Mesenchymal stem cell (in vitro differentiated cells and primary cell): ENCODE data around the gene GRM7.

Experiments used
- DNase-seq: peaks from one replicate; pipeline ENCODE4 v3.0.0-alpha.2; 2013
- H2AFZ ChIP-seq: one replicate; pipeline ENCODE4 v1.6.1; 2013; ENCODE audit warnings: low read depth, mild to moderate bottlenecking, control low read depth, inconsistent platforms, low read length, moderate library complexity
- H2AK5ac ChIP-seq: 2 replicates; pipeline ENCODE4 v1.6.1; 2013; ENCODE audit warnings: low read length, moderate library complexity, mild to moderate bottlenecking, inconsistent platforms; ENCODE audit not compliant: severe bottlenecking
- H2BK120ac ChIP-seq: one replicate; pipeline ENCODE4 v1.6.1; 2013; ENCODE audit warnings: low read depth, mild to moderate bottlenecking, inconsistent platforms, low read length, moderate library complexity
- H2BK12ac ChIP-seq, 2 experiments: one replicate each; pipeline ENCODE4 v1.6.1; 2013; ENCODE audit warnings: inconsistent platforms in 2 of 2, low read length in 2 of 2, mild to moderate bottlenecking in 2 of 2, moderate library complexity in 2 of 2, control low read depth in 1 of 2
- H2BK15ac ChIP-seq: one replicate; pipeline ENCODE4 v1.6.1; 2013; ENCODE audit warnings: mild to moderate bottlenecking, low read depth, inconsistent platforms; ENCODE audit not compliant: poor library complexity, severe bottlenecking
- H2BK5ac ChIP-seq: 2 replicates; pipeline ENCODE4 v1.6.1; 2013; ENCODE audit warnings: low read depth, mild to moderate bottlenecking, low read length, control low read depth, inconsistent platforms; ENCODE audit not compliant: poor library complexity, severe bottlenecking
- H3K14ac ChIP-seq, 2 experiments: one replicate each; pipeline ENCODE4 v1.6.1; 2013; ENCODE audit warnings: inconsistent platforms in 2 of 2, low read length in 2 of 2, control low read depth in 1 of 2, mild to moderate bottlenecking in 1 of 2, moderate library complexity in 1 of 2
- H3K18ac ChIP-seq, 2 experiments: one replicate each; pipeline ENCODE4 v1.6.1; 2013; ENCODE audit warnings: inconsistent platforms in 2 of 2, low read length in 2 of 2, control low read depth in 1 of 2, low read depth in 1 of 2, mild to moderate bottlenecking in 1 of 2
- H3K23ac ChIP-seq, 2 experiments: one replicate each; pipeline ENCODE4 v1.6.1; 2013; ENCODE audit warnings: inconsistent platforms in 2 of 2, low read length in 2 of 2, mild to moderate bottlenecking in 2 of 2, moderate library complexity in 2 of 2, control low read depth in 1 of 2
- H3K27ac ChIP-seq: 2 replicates; pipeline ENCODE4 v1.5.1; 2013; ENCODE audit warnings: mild to moderate bottlenecking, moderate library complexity, low read length, control low read depth, inconsistent platforms; ENCODE audit not compliant: poor library complexity, severe bottlenecking
- H3K27me3 ChIP-seq, 2 experiments: 2 replicates each; pipeline versions ENCODE4 v1.6.1 to v1.7.0; 2013; ENCODE audit warnings: low read length in 2 of 2, mild to moderate bottlenecking in 2 of 2, moderate library complexity in 2 of 2, control low read depth in 1 of 2, inconsistent platforms in 1 of 2; ENCODE audit not compliant: control insufficient read depth in 1 of 2, insufficient read depth in 1 of 2
- H3K36me3 ChIP-seq, 2 experiments: 2 replicates each; pipeline versions ENCODE4 v1.6.1 to v1.7.0; 2013; ENCODE audit warnings: low read length in 2 of 2, control low read depth in 1 of 2, inconsistent platforms in 1 of 2, low read depth in 1 of 2, mild to moderate bottlenecking in 1 of 2; ENCODE audit not compliant: insufficient read depth in 2 of 2, control insufficient read depth in 1 of 2
- H3K4ac ChIP-seq, 2 experiments: one replicate each; pipeline ENCODE4 v1.6.1; 2013; ENCODE audit warnings: inconsistent platforms in 2 of 2, low read length in 2 of 2, mild to moderate bottlenecking in 2 of 2, moderate library complexity in 2 of 2, control low read depth in 1 of 2, low read depth in 1 of 2
- H3K4me1 ChIP-seq: 2 replicates; pipeline ENCODE4 v1.6.1; 2013; ENCODE audit warnings: low read depth, low read length, control low read depth; ENCODE audit not compliant: control insufficient read depth, insufficient read depth
- H3K4me2 ChIP-seq: 2 replicates; pipeline ENCODE4 v1.6.1; 2013; ENCODE audit warnings: low read length, mild to moderate bottlenecking, inconsistent platforms; ENCODE audit not compliant: poor library complexity, severe bottlenecking
- H3K4me3 ChIP-seq, 2 experiments: 2 replicates each; pipeline versions ENCODE4 v1.5.1 to v1.7.0; 2013; ENCODE audit warnings: low read length in 2 of 2, mild to moderate bottlenecking in 2 of 2, control low read depth in 1 of 2, low read depth in 1 of 2; ENCODE audit not compliant: insufficient read depth in 1 of 2
- H3K79me1 ChIP-seq: replicated peaks from 2 replicates; pipeline ENCODE4 v1.6.1; 2013; ENCODE audit warnings: mild to moderate bottlenecking, control low read depth, low read length, inconsistent platforms; ENCODE audit not compliant: poor library complexity, severe bottlenecking
- H3K9ac ChIP-seq: 2 replicates; pipeline ENCODE4 v1.7.0; 2013; ENCODE audit warnings: mild to moderate bottlenecking, low read length, moderate library complexity
- H3K9me3 ChIP-seq: 2 replicates; pipeline ENCODE4 v1.7.0; 2013; ENCODE audit warnings: mild to moderate bottlenecking, low read length; ENCODE audit not compliant: control insufficient read depth
- H4K8ac ChIP-seq: one replicate; pipeline ENCODE4 v1.6.1; 2013; ENCODE audit warnings: inconsistent platforms, mild to moderate bottlenecking, low read length, moderate library complexity
- H4K91ac ChIP-seq: one replicate; pipeline ENCODE4 v1.6.1; 2013; ENCODE audit warnings: mild to moderate bottlenecking, low read length, inconsistent platforms
- WGBS: methylation state at CpG from one replicate; pipeline ENCODE4 v1.1.7; 2013; ENCODE audit warnings: mixed read lengths; 5-methylcytosine and 5-hydroxymethylcytosine counted together

GRM7 gene

GRCh38 chr3:7332696-7333095 is 471.8 kb downstream of the GRM7 start:
- Histone ChIP-seq H2AFZ (no peak overlapping the region), H3K9me3 (peaks cover 28% of the 10 kb centered on the region), H3K4me2 (no peak overlapping the region), H2BK5ac (no peak overlapping the region), H3K4me3 (no peak overlapping the region), H3K4me1 (no peaks in the 10 kb centered on the region), H4K8ac (no peak overlapping the region), H4K91ac (no peak overlapping the region), H2AK5ac (no peak overlapping the region), H3K9ac (no peak overlapping the region), H3K79me1 (no peaks in the 10 kb centered on the region), H2BK12ac (no peak overlapping the region), H2BK120ac (no peak overlapping the region), H3K36me3 (no peaks in the 10 kb centered on the region), H3K14ac (no peak overlapping the region), H3K4ac (no peak overlapping the region), H2BK15ac (no peak overlapping the region), H3K27ac (no peak overlapping the region), H3K23ac (no peak overlapping the region), H3K27me3 (no peaks in the 10 kb centered on the region), H3K18ac (no peak overlapping the region)
- WGBS: 36% methylated on average over 2 of the region's 2 CpGs
- DNase-seq: no peak

DNA sequence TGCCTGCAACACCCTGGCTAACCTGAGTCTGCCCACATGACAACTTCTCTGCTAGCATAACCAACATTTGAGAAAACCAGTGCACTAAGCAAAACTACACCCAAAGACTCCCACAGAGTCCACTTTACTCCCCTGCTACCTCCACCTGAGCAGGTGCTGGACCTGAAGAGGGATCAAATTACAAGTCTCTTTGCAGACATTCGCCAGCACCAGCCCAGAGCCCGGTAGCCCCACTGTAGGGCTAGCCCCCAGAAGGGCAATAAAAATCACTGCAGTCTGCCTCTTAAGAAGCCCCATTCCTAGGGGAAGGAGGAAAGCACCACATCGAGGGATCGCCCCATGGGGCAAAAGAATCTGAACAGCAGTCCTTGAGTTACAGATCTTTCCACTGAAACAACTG is 472.2 kb downstream of the GRM7 start:
- no peak overlapping the region for H2BK5ac ChIP-seq
- H4K91ac ChIP-seq: no peak overlapping the region
- peaks cover 28% of the 10 kb centered on the region for H3K9me3 ChIP-seq
- no peak overlapping the region for H3K18ac ChIP-seq
- H3K9ac ChIP-seq: no peak overlapping the region
- no peak overlapping the region for H2BK120ac ChIP-seq
- no peak overlapping the region for H2AK5ac ChIP-seq
- no peak overlapping the region for H3K27ac ChIP-seq
- no peak overlapping the region for H3K4me3 ChIP-seq
- no peak for DNase-seq
- H3K4me2 ChIP-seq: no peak overlapping the region
- no peaks in the 10 kb centered on the region for H3K79me1 ChIP-seq
- no peak overlapping the region for H2AFZ ChIP-seq
- no peak overlapping the region for H3K4ac ChIP-seq
- H2BK15ac ChIP-seq: no peak overlapping the region
- H2BK12ac ChIP-seq: no peak overlapping the region
- H3K23ac ChIP-seq: no peak overlapping the region
- H3K36me3 ChIP-seq: no peaks in the 10 kb centered on the region
- H4K8ac ChIP-seq: no peak overlapping the region
- no peak overlapping the region for H3K14ac ChIP-seq
- WGBS: 80% methylated on average over 2 of the region's 4 CpGs
- H3K27me3 ChIP-seq: no peaks in the 10 kb centered on the region
- H3K4me1 ChIP-seq: no peaks in the 10 kb centered on the region

DNA sequence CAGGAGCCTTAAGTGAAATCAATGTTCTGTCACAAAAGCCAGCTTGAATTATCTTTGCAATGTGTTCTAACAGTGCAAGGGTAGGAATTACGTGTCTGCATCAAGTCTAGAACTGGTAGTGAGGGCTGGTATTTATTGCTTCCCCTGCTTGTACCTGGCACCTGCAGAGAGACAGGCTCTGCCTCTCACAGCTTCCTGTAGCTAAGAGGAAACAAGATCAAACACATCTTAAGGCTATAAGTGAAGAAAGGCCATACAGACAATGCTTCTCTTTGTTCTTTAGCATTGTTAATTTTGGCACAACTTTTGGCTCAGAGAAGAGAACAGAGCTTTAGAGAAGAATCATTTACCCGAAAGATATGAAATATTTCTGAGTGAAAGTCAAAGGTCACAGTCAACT is 479.9 kb downstream of the GRM7 start:
- Histone ChIP-seq H2BK120ac (no peak overlapping the region), H3K9ac (no peak overlapping the region), H4K8ac (no peak overlapping the region), H2BK12ac (no peak overlapping the region), H3K27me3 (no peaks in the 10 kb centered on the region), H4K91ac (no peak overlapping the region), H2AFZ (no peak overlapping the region), H3K23ac (no peak overlapping the region), H3K18ac (no peak overlapping the region), H2BK5ac (no peak overlapping the region), H3K4ac (no peak overlapping the region), H2BK15ac (no peak overlapping the region), H2AK5ac (no peak overlapping the region), H3K14ac (no peak overlapping the region), H3K27ac (no peak overlapping the region), H3K4me3 (no peak overlapping the region), H3K36me3 (no peaks in the 10 kb centered on the region), H3K9me3 (peaks cover 10% of the 10 kb centered on the region), H3K4me1 (no peaks in the 10 kb centered on the region), H3K79me1 (no peaks in the 10 kb centered on the region), H3K4me2 (no peak overlapping the region)
- WGBS: 63% methylated on average over 2 of the region's 2 CpGs
- DNase-seq: no peak

- Histone ChIP-seq H3K23ac (no peak overlapping the region), H3K36me3 (no peaks in the 10 kb centered on the region), H3K4me2 (no peak overlapping the region), H4K91ac (no peak overlapping the region), H3K79me1 (no peaks in the 10 kb centered on the region), H2BK5ac (no peak overlapping the region), H3K27ac (no peak overlapping the region), H4K8ac (no peak overlapping the region), H3K4me1 (no peaks in the 10 kb centered on the region), H3K9ac (no peak overlapping the region), H2AK5ac (no peak overlapping the region), H2BK15ac (no peak overlapping the region), H2BK120ac (no peak overlapping the region), H3K27me3 (no peaks in the 10 kb centered on the region), H3K9me3 (peaks cover 7% of the 10 kb centered on the region), H2AFZ (no peak overlapping the region), H3K14ac (no peak overlapping the region), H3K4ac (no peak overlapping the region), H3K18ac (no peak overlapping the region), H2BK12ac (no peak overlapping the region), H3K4me3 (no peak overlapping the region)
- DNase-seq: no peak
- WGBS: 73% methylated on average over 1 of the region's 2 CpGs
Observed at GRCh38 chr3:7346364-7346763, 485.4 kb downstream of the GRM7 start.
